Mammary epithelial cell (primary cell): ENCODE measurements around the gene GDPD5.

Experiments
- CTCF ChIP-seq, 2 donors: IDR thresholded peaks in 1 of 2; conservative IDR thresholded peaks in 1 of 2; 2 replicates each; pipeline ENCODE4 v1.5.1; 2011 to 2012; ENCODE audit warnings: inconsistent platforms in 2 of 2, low read length in 2 of 2, mild to moderate bottlenecking in 2 of 2, control low read depth in 1 of 2, low read depth in 1 of 2; ENCODE audit not compliant: insufficient read depth in 1 of 2; ENCODE audit errors: extremely low read depth in 1 of 2
- EZH2 ChIP-seq: IDR thresholded peaks from 2 replicates; pipeline ENCODE4 v1.6.1; 2012; ENCODE audit warnings: low read length, inconsistent platforms, borderline replicate concordance

DNA sequence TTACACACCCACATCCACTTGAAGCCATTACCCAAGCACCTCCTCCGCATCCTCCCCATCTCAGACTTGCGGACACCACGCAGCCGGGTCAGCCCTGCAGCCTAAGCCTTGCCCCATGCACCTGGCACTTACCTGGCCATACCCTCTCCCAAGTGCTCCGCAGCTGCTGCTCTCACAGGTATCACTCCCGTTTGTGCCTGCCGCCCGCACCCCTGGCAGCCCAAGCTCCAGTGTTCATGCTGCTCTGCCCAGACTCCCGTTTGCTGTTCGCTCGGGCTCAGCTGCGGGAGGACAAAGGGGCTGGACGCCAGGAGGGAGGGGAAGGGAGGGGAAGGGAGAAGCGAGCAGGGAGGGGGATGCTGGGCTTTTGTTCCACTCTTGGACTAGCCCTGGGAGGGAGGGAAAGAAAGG is 92.8 kb downstream of the GDPD5 start, which contains the start of gene KLHL35:
- TF ChIP-seq CTCF (conservative IDR thresholded peaks at IDR 0.05 in 1 of 2, IDR thresholded peaks at IDR 0.05 in 1 of 2; ENCODE audit: extremely low read depth in 1 of 2, insufficient read depth in 1 of 2, low read depth in 1 of 2, low read length in 2 of 2) (no peak), EZH2 (no peak)
